ENCODE results near the gene RIN3.

Gene RIN3

GRCh38 chr14:92507174-92507768 is 6.3 kb upstream of the RIN3 start:
- no peak for DNase-seq (ENCODE audit: low read depth)

DNA sequence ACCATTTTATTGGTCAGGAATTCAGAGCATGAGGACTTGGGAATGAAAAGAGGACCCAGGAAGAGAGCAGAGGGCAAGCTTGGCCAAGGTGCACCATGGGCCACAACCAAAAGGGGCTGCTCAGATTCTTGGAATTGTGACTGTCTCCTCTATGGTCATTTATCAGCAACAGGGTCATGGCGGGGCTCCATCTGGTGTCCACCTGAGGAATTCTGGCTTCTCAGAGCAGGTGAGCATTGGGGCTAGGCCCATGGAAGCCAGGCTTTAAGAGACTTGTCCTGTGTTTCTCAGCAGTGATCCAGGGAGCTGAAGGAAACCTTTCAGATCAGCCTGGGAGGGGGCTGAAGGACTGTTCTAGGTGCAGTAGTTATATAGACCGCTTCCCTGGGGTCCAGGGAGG is 2.6 kb upstream of the RIN3 start:
- no peak for DNase-seq (ENCODE audit: low read depth)

- DNase-seq (ENCODE audit: low read depth), result no peak
These were observed 1.9 kb upstream of the RIN3 start for GRCh38 chr14:92511453-92512238.

DNA sequence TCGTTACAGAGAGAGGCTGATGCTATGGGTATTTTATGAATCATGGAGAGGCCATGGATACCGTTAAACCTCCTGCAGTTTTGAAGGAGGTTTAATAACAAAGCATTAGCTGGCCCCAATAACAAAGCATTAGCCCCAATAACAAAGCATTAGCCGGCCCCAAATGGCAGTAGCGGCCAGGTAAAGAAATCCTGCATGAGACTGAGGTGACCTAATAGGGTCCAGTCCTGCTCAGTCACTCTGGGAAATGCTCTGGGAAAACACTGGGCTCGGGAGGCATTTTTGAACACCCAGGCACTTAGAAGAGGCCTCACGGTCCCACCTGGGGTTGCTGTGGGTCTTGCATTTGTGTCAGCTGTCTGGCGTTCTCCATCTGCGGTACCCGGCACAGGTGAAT is 776 bp upstream of the RIN3 start:
- DNase-seq (ENCODE audit: low read depth), result no peak

- no peak for DNase-seq (ENCODE audit: low read depth)
These were observed 624 bp downstream of the RIN3 start for GRCh38 chr14:92513966-92514843.

- no peak for DNase-seq (ENCODE audit: low read depth)
These were observed 1.4 kb downstream of the RIN3 start for GRCh38 chr14:92514844-92515514.

DNA sequence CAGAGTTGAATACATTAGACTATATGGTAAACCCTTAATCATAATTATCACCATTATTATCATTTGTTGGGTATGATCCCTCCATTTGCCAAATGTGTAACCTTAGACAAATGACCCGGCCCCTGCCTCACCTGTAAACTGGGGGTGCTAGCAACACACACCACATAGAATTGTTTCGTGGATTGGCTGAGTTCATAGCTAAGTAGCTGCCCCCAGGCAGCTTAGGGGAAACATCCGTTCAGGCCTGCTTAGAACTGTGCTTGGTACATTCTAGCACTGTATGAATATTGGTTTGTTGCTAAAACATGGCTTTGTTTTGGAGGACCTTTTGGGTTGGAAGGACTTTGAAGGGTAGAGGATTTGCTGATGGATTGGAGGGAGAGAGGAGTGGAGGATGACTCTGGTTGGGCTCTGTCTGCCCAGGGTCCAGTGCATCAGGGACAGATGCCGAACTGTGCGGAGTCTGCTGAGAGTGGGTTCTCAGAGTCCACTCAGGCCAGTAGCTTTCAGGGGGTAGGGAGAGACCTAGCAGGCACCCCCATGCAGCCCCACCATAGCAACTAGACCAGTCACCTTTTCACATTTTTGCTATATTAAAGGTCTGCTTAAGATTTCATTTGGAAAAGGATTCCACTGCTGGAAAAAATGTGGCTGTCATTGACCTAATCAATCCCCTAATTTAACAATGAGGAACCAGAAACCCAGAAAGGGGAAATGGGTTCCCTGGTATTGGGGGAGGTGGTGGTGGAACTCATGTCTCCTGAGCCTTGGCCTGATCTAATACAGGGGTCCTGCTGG is 2.2 kb downstream of the RIN3 start:
- no peak for DNase-seq (ENCODE audit: low read depth)

- no peak for DNase-seq (ENCODE audit: low read depth)
These were observed 2.9 kb downstream of the RIN3 start for GRCh38 chr14:92516344-92516965.

GRCh38 chr14:92516966-92517506 is 3.5 kb downstream of the RIN3 start:
- no peak for DNase-seq (ENCODE audit: low read depth)

DNA sequence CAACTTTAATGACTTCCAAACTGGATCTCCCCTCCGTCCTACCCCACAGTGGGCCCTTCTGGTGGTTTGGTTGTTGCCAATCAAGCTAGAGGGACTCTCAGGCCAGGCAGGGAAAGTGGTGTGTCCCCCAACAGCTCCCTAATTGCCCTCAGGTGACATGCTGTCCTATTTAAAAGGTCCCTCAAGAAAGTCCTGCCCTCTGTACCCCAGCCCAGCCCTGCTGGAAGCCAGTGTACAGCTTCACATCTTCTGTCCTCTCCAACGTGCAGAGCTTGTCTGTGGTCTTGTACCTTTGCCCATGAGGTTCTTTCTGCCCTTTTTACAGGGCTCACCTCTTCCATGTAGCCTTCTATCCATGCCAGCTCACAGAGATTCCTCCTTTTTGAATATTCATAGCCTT is 4.2 kb downstream of the RIN3 start:
- no peak for DNase-seq (ENCODE audit: low read depth)

DNA sequence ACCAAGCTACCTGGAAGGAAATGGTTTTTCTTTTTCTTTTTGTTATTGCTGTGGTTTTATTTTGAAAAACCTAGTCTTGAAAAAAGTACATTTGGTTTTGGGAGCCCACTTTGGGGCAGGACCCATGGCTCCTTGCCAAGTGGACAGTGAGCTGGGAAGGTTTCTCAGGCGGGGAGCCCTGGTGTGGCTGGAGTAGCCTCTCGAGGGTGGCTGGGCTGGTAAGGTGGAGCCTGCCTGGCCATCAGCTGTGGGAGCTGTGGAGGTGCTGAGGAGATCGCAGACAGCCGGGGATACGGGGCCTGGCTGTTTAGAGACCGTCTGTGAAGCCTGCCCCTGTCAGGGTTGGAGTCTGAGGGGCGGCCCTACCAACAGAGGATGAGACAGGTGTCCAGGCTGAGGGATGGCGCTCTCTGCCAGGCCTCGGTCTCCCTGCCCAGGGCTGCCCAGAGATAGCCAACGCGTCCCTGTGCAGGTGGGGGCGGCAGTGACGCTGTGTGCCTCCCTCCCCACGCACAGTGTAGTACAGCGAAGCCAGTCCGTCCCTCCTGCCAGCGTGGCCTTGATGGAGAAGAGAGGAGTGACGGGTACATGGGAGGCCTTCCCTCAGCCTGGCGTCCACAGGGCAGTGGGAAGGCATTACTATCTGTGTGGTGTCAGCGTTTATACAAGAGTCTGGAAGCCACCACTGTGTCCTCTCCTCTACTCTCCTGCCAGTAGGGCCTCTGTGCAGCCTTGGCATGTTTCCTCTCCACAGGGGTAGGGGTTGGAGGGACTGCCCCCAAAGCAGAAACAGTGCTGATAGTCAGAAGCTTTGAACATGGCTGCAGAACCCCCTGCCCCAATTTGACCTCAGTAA is 5.9 kb downstream of the RIN3 start:
- no peak for DNase-seq (ENCODE audit: low read depth)

- DNase-seq (ENCODE audit: low read depth), result no peak
These were observed 6.8 kb downstream of the RIN3 start for GRCh38 chr14:92520102-92521057.

DNA sequence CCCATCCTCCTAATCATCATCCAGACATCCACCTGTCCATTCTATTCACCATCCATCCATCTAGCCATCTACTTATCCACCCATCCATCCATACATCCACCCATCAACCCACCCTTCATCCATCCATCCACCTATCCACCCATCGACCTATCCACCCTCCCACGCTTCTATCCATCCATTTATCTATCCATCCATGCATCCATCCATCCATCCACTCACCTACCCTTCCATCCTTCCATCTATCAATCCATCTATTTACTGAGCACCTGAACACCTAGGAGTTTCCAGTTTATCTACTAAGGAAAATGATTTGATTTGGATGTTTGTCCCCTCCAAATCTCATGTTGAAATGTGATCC is 7.5 kb downstream of the RIN3 start:
- no peak for DNase-seq (ENCODE audit: low read depth)

DNA sequence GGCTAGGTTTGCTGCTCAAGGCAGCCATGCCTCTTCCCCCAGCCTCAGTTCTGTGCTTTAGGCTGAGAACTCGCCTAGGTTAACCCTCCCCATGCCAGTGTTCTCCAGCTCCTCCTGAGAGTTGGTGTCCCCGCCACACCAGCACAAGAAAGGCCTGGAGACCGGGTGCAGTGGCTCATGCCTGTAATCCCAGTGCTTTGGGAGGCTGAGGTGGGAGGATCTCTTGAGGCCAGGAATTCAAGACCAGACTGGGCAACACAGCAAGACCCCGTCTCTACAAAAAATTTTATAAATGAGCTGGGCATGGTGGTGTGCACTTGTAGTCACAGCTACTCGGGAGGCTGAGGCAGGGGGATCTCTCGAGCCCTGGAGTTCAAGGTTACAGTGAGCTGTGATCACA is 10.2 kb downstream of the RIN3 start:
- DNase-seq (ENCODE audit: low read depth), result no peak

DNA sequence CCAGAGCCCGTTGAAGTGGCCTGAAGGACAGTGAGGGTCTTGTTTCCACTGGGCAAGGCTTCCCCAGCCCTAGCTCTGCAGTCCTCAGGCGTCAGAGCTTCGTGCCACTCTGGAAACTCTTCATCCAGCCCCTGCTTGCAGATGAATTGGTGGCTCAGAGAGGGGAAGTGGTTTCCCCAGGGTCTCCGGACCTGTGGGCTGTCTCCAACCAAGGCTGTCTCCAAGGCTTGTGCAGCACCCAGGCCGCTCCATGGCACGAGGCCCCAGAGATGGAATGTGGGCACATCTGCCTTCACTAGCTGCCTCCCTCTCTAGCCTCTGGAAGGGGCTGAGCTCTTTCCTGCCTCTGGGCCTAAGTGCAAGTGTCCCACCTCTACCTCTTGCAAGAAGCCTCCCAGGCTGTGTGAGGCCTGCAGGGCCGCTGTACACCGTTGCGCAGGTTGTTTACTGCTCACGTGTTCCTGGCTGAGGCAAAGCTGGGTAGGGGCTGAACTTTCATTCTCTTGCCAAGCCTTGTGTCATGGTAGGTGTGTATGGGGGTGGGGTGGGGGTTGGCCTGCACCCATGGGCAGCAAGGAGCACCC is 11.1 kb downstream of the RIN3 start:
- DNase-seq (ENCODE audit: low read depth), result no peak

DNA sequence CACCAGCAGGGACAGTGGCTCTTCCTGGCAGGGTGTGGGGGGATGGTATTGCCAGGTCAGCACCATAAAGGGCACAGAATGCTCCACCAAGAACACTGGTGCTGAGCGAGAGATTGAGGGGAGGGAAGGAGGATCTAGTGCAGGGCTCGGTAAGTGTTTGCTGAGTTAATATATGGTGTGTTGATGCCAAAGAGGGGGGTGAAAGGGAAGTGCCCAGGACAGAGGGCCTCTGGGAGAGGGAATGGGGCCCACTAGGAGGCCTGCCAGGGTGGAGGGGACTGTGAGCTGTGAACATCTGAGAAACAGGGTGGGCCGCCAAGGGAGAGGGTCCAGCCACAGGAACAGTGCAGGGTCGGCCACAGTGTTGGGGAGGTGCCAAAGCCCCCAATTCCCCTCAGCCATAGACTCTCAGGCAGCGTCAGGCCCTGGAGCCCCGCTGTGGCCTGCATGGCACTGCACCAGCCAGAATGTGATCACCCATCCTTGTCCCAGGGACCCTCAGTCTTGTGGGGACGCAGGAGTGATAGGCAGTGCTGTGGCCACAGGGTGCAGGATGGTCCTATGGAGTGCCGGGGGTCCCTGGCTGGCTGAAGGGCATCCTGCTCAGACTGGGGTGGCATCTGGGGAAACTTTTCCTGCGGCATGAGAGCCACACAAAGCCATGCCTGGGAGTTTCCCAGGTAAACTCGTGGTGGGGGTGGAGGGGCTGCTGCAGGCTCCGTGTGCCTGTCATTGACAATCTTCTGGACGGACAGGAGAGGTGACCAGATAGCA is 11.9 kb downstream of the RIN3 start:
- no peak for DNase-seq (ENCODE audit: low read depth)

GRCh38 chr14:92527721-92528120 is 14.1 kb downstream of the RIN3 start:
- no peak for DNase-seq (ENCODE audit: low read depth)
